Measurements from ENCODE around the gene SPATA9. TPM values are rescaled to one million over a fixed set of nuclear protein-coding genes. Genes with fewer than 3 reads are reported as not detected.

SPATA9 gene
- total RNA-seq, 6 donors from 2014 or later: 0.23 TPM; not detected in 5

GRCh38 chr5:95668728-95669127 is 14.1 kb downstream of the SPATA9 start:
- ATAC-seq (ENCODE audit: low FRiP score in 2 of 2) (no peak), DNase-seq (no peak)
- TF ChIP-seq EP300 (IDR thresholded peaks at IDR 0.05) (no peak), CTCF (IDR thresholded peaks at IDR 0.05) (no peak), POLR2AphosphoS5 (IDR thresholded peaks at IDR 0.05) (no peak), POLR2A (IDR thresholded peaks at IDR 0.05) (no peak)
- H3K36me3 ChIP-seq: no peaks in the 10 kb centered on the region
- no peaks in the 10 kb centered on the region for H3K27me3 ChIP-seq
- no peak overlapping the region for H3K4me3 ChIP-seq
- H3K27ac ChIP-seq: no peak overlapping the region
- WGBS, 2 donors: 73 to 76% methylated on average over 1 of the region's 1 CpG
- no peaks in the 10 kb centered on the region for H3K9me3 ChIP-seq
- H3K4me1 ChIP-seq: peaks cover 0 to 8% (median 4%) of the 10 kb centered on the region in 4 donors

GRCh38 chr5:95668216-95668615 is 14.6 kb downstream of the SPATA9 start:
- DNase-seq (no peak), ATAC-seq (ENCODE audit: low FRiP score in 2 of 2) (no peak)
- Histone ChIP-seq H3K36me3 (no peaks in the 10 kb centered on the region), H3K4me3 (no peak overlapping the region), H3K9me3 (no peaks in the 10 kb centered on the region), H3K27me3 (no peaks in the 10 kb centered on the region), H3K27ac (no peak overlapping the region), H3K4me1 (peaks cover 0 to 8% (median 4%) of the 10 kb centered on the region in 4 donors)
- TF ChIP-seq CTCF (IDR thresholded peaks at IDR 0.05): no peak
- TF ChIP-seq POLR2A (IDR thresholded peaks at IDR 0.05): no peak
- no peak for TF ChIP-seq EP300 (IDR thresholded peaks at IDR 0.05)
- no peak for TF ChIP-seq POLR2AphosphoS5 (IDR thresholded peaks at IDR 0.05)

- no peaks in the 10 kb centered on the region for H3K9me3 ChIP-seq
- no peaks in the 10 kb centered on the region for H3K27me3 ChIP-seq
- H3K4me1 ChIP-seq: peaks cover 0 to 8% (median 4%) of the 10 kb centered on the region in 4 donors
- ATAC-seq (ENCODE audit: low FRiP score in 2 of 2) (no peak), DNase-seq (no peak)
- no peak for TF ChIP-seq POLR2A (IDR thresholded peaks at IDR 0.05)
- no peak for TF ChIP-seq EP300 (IDR thresholded peaks at IDR 0.05)
- no peak for TF ChIP-seq POLR2AphosphoS5 (IDR thresholded peaks at IDR 0.05)
- no peak for TF ChIP-seq CTCF (IDR thresholded peaks at IDR 0.05)
- no peak overlapping the region for H3K4me3 ChIP-seq
- no peak overlapping the region for H3K27ac ChIP-seq
- H3K36me3 ChIP-seq: no peaks in the 10 kb centered on the region
These were observed 15.1 kb downstream of the SPATA9 start for GRCh38 chr5:95667678-95668077.

- 55 to 66% methylated on average over 4 of the region's 4 CpGs for WGBS, 2 donors
- H3K9me3 ChIP-seq: no peaks in the 10 kb centered on the region
- TF ChIP-seq POLR2AphosphoS5 (IDR thresholded peaks at IDR 0.05): no peak
- no peak for TF ChIP-seq CTCF (IDR thresholded peaks at IDR 0.05)
- TF ChIP-seq EP300 (IDR thresholded peaks at IDR 0.05): no peak
- TF ChIP-seq POLR2A (IDR thresholded peaks at IDR 0.05): no peak
- DNase-seq (no peak), ATAC-seq (ENCODE audit: low FRiP score in 2 of 2) (no peak)
- H3K4me3 ChIP-seq: no peak overlapping the region
- peaks cover 0 to 8% (median 4%) of the 10 kb centered on the region in 4 donors for H3K4me1 ChIP-seq
- H3K36me3 ChIP-seq: no peaks in the 10 kb centered on the region
- H3K27me3 ChIP-seq: no peaks in the 10 kb centered on the region
- H3K27ac ChIP-seq: no peak overlapping the region
These were observed 15.7 kb downstream of the SPATA9 start for GRCh38 chr5:95667061-95667618.

DNA sequence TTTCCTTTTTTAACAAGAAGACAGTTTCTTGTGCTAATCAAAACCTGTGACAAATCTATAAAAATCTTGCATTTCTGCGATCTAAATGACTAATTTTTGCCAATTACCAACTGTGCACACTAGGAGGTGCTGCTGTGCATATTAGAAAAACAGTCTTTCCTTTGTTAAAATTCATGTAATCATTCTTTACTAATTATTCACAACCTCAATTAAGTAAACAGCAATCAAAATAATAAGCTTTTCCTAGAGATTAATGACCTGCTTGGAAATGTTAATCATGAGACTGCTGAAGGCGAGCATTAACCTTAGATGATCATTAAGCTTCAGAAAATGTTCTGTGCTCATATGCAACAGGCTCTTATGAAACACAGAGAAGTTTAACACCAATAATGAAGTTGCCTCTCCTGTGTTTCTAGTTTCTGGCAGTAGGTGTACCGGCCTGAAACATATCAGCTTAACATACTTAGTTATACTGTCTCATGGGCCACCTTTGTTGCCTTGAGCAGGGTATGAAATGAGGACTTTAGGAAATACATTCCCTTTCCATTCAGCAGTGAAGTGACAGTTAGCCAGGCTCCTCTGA is 18.5 kb downstream of the SPATA9 start:
- Histone ChIP-seq H3K9me3 (no peaks in the 10 kb centered on the region), H3K27ac (no peak overlapping the region), H3K27me3 (no peaks in the 10 kb centered on the region), H3K4me1 (peaks cover 0 to 8% (median 4%) of the 10 kb centered on the region in 4 donors), H3K36me3 (no peaks in the 10 kb centered on the region), H3K4me3 (no peak overlapping the region)
- no peak for DNase-seq
- no peak for TF ChIP-seq POLR2A (IDR thresholded peaks at IDR 0.05)
- peak; percentile 45 to 76 (median 66) for TF ChIP-seq CTCF (IDR thresholded peaks at IDR 0.05)
- 8 to 21% methylated on average over 3 of the region's 3 CpGs for WGBS, 2 donors
- peak in 1 of 2 donors; percentile 66 for ATAC-seq (ENCODE audit: low FRiP score in 2 of 2)

All from upper lobe of left lung (tissue), 6 donors.